Fibroblast of lung (primary cell): ENCODE measurements around the gene PPP2R5A.

ENCODE experiments used
- CTCF ChIP-seq, 2 donors: IDR thresholded peaks in 1 of 2; conservative IDR thresholded peaks in 1 of 2; 1 replicate in 1 of 2; 2 replicates in 1 of 2; pipeline ENCODE4 v1.5.1; 2011 to 2012; ENCODE audit warnings: low read length in 2 of 2, control low read depth in 1 of 2, inconsistent platforms in 1 of 2, low read depth in 1 of 2, mild to moderate bottlenecking in 1 of 2
- EZH2 ChIP-seq: IDR thresholded peaks from 2 replicates; pipeline ENCODE4 v1.5.1; 2012; ENCODE audit warnings: low read length, control low read depth, mild to moderate bottlenecking; ENCODE audit errors: missing control alignments

DNA sequence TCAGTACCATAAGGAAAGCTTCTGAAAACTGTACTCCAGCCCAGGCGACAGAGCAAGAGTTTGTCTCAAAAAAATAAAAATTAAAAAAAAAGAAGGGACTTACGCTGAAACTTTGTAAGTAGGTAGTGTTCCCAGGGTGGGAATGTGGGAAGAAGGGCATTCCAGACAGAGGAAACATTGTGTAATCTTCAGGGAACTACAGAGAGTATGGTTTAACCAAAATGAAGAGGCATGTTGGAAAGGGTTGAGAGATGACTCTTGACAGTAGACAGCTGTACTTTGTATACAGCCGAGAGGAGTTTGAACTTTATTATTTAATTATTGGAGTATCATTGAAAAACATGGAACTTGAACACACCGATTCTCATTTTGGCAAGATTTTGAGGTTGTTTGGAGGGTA is 43.0 kb downstream of the PPP2R5A start:
- TF ChIP-seq CTCF (conservative IDR thresholded peaks at IDR 0.05 in 1 of 2, IDR thresholded peaks at IDR 0.05 in 1 of 2; ENCODE audit: low read depth in 1 of 2, low read length in 2 of 2) (no peak), EZH2 (no peak)
